GM18951 (cell line): ENCODE data around the gene BBC3.
"Not testable (repeated sequence)": the region's sequence is repeated elsewhere in the genome, so short reads cannot be mapped to it uniquely, and the experiment has no call there.

Source experiments
- POLR2A ChIP-seq: IDR thresholded peaks from 4 replicates; pipeline ENCODE4 v1.6.1; 2011; ENCODE audit warnings: mild to moderate bottlenecking; ENCODE audit not compliant: insufficient read length, insufficient read depth; ENCODE audit errors: extremely low read depth
- in situ Hi-C: fragments of 300-500 bp; cut with MboI; formaldehyde crosslinking; loops from one replicate; pipeline ENCODE4 v1.12.0; 2022; ENCODE audit warnings: low sequenced_read_pairs, mixed read lengths, inconsistent platforms; ENCODE audit not compliant: unreplicated experiment

The BBC3 gene

GRCh38 chr19:47268028-47268427 is 37.0 kb upstream of the BBC3 start:
- no peak for TF ChIP-seq POLR2A

DNA sequence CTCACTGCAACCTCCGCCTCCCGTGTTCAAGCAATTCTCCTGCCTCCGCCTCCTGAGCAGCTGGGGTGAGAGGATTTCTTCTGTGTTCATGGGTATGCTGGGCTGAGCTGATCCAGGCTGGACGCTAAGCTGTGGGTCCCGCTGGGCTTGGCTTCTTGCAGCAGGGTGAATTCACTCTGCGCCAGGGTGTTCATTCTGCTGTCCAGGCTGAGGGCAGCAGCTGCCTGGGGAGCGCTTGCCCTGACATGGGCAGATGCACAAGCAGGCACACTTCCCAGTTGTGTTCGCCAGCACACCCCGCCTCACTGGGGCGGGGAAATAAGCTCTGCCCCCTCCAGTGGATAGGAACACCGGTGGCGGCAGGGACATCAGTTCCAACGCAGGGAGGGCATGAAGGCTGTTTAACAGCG is 36.4 kb upstream of the BBC3 start:
- no peak for TF ChIP-seq POLR2A
- in situ Hi-C loops: no loop called here

More at GRCh38 chr19:47268028-47268427, 37.0 kb upstream of the BBC3 start:
- in situ Hi-C loops: no loop called here

GRCh38 chr19:47266401-47266941 is 35.5 kb upstream of the BBC3 start:
- TF ChIP-seq POLR2A: no peak
- in situ Hi-C loops: no loop called here

DNA sequence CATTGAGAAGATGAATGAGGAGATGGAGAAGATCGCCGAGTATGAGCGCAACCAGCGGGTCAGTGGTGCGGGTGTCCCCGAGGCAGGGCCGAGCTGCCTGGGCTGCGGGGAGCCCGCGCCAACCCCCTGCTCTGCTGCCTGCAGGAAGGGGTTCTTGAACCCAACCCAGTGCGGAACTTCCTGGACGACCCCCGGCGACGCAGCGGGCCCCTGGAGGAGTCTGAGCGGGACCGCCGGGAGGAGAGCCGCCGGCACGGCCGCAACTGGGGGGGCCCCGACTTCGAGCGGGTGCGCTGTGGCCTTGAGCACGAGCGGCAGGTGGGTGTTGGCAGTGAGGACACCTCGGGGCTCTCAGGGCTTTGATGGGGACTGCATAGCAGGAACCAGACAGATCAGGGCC is 33.6 kb upstream of the BBC3 start:
- in situ Hi-C loops: no loop called here
- no peak for TF ChIP-seq POLR2A

DNA sequence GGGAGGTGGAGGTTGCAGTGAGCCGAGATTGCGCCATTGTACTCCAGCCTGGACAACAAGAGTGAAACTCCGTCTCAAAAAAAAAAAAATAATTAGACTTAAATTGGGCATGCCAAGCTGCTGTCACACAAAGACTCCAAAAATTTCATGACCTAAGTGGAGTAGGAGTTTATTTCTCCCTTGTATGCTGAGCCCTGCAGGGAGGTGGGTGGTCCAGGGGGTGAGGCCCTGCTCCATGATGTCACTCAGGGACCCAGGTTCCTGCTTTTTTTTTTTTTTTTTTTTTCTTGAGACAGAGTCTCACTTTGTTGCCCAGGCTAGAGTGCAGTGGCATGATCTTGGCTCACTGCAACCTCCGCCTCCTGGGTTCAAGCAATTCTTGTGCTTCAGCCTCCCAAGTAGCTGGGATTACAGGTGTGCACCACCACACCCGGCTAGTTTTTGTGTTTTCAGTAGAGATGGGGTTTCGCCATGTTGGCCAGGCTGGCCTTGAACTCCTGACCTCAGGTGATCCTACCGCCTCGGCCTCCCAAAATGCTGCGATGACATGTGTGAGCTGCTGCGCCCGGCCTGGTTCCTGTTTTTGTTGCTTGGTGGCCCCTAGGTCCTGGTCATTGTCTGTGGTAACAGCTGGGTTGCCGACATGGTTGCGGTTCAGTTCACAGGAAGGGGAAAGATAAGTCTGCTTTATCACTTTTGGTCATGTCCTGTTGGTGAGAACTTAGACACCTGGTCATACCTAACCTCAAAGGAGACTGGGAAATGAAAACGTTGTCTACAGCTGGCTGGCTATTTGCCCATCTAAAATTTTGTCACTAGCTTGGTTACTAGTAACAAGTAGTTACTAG is 31.2 kb upstream of the BBC3 start:
- in situ Hi-C loops: not testable (repeated sequence)

GRCh38 chr19:47260476-47260875 is 29.5 kb upstream of the BBC3 start:
- TF ChIP-seq POLR2A: no peak

DNA sequence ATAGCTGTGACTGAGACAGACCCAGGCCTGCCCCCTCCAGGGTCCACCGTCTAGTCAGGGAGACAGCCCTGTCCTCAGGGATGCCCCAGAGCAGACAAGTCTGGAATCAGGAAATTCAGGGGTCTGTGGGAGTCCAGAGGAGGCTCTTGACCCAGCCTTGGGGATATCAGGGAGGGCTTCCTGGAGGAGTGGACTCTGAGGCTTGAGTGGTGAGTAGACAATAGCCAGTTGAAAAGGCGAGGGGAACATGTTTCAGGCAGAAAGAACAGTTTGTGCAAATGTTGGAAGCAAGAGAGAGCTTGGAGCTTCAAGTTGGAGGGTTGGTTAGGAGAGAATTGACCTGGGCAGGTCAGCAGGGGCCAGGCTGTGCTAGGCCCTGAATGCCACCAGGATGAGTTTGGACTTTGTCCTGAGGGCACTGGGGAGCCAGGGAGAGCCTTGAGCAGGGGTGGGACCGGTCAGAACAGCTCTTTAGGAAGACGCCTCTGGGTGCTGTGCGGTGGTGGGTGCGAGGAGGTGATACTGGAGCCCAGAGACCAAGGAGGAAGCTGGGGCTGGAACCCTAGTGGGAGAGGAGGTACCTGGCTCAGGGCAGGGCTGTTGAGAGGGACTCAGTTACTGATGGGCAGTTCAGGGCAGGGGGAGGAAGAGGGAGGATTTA is 28.0 kb upstream of the BBC3 start:
- in situ Hi-C loops: loop anchor here (10.0 kb wide), 1 partner anchor 114 kb away; no protein-coding TSS in a partner anchor
- no peak for TF ChIP-seq POLR2A

More at GRCh38 chr19:47260476-47260875, 29.5 kb upstream of the BBC3 start:
- in situ Hi-C loops: no loop called here

GRCh38 chr19:47258434-47258833 is 27.4 kb upstream of the BBC3 start:
- TF ChIP-seq POLR2A: no peak
- in situ Hi-C loops: loop anchor here (10.0 kb wide), 1 partner anchor 114 kb away; no protein-coding TSS in a partner anchor

GRCh38 chr19:47257411-47258169 is 26.6 kb upstream of the BBC3 start:
- in situ Hi-C loops: loop anchor here (10.0 kb wide), 1 partner anchor 113 kb away; no protein-coding TSS in a partner anchor
- no peak for TF ChIP-seq POLR2A

- peak; percentile 16 for TF ChIP-seq POLR2A
- in situ Hi-C loops: loop anchor here (10.0 kb wide), 1 partner anchor 112 kb away; no protein-coding TSS in a partner anchor
Measured at GRCh38 chr19:47256693-47257410, 25.9 kb upstream of the BBC3 start.

GRCh38 chr19:47255879-47256692 is 25.1 kb upstream of the BBC3 start, which contains the start of gene CCDC9:
CCDC9 (plus strand) TSS chr19:47256525; CDS start chr19:47258401, 1,876 bp downstream.
- in situ Hi-C loops: loop anchor here (10.0 kb wide), 1 partner anchor 111 kb away; no protein-coding TSS in a partner anchor
- TF ChIP-seq POLR2A: peak; percentile 69
